ENCODE results near the gene CMPK1.

GRCh38 chr1:47338249-47339077 is 4.9 kb downstream of the CMPK1 start:
- TF ChIP-seq PATZ1 (CRISPR knock-in tag; IDR thresholded peaks at IDR 0.05; ENCODE audit: borderline replicate concordance) (no peak), CSDC2 (CRISPR knock-in tag; IDR thresholded peaks at IDR 0.05) (no peak), SNAI2 (CRISPR knock-in tag; IDR thresholded peaks at IDR 0.05) (no peak), ZFP30 (CRISPR knock-in tag; IDR thresholded peaks at IDR 0.05) (no peak), BACH2 (CRISPR knock-in tag; IDR thresholded peaks at IDR 0.05; ENCODE audit: borderline replicate concordance) (no peak), ARNTL (CRISPR knock-in tag; IDR thresholded peaks at IDR 0.05; ENCODE audit: borderline replicate concordance, low read depth) (no peak), CSRNP3 (CRISPR knock-in tag; IDR thresholded peaks at IDR 0.05) (no peak), ZC3H10 (CRISPR knock-in tag; IDR thresholded peaks at IDR 0.05) (no peak), ZFP3 (CRISPR knock-in tag; IDR thresholded peaks at IDR 0.05) (no peak), TCF4 (CRISPR knock-in tag; IDR thresholded peaks at IDR 0.05; ENCODE audit: borderline replicate concordance) (no peak), CREB5 (CRISPR knock-in tag; IDR thresholded peaks at IDR 0.05; ENCODE audit: low read depth) (no peak)
